ENCODE results near the gene ZNF79.

Gene ZNF79

GRCh38 chr9:127423934-127424675 is at the start of gene ZNF79:
Gene ZNF79 (plus strand): TSS chr9:127424382. CDS start chr9:127424788, 406 bp downstream.
- peak; percentile 77 for DNase-seq (ENCODE audit: extremely low read depth, low read depth)
- TF ChIP-seq CTCF (IDR thresholded peaks at IDR 0.05; ENCODE audit: low read depth, low read length, missing control alignments), result no peak
- H3K4me3 ChIP-seq (replicated peaks; ENCODE audit: low read depth, low read length), result peak within 1 kb of the TSS; percentile 94

GRCh38 chr9:127380479-127380878 is 43.7 kb upstream of the ZNF79 start:
- no peak for TF ChIP-seq CTCF (IDR thresholded peaks at IDR 0.05; ENCODE audit: low read depth, low read length, missing control alignments)
- DNase-seq (ENCODE audit: extremely low read depth, low read depth), result no peak
- H3K4me3 ChIP-seq (replicated peaks; ENCODE audit: low read depth, low read length), result no peak overlapping the region

- no peak overlapping the region for H3K4me3 ChIP-seq (replicated peaks; ENCODE audit: low read depth, low read length)
- no peak for DNase-seq (ENCODE audit: extremely low read depth, low read depth)
- TF ChIP-seq CTCF (IDR thresholded peaks at IDR 0.05; ENCODE audit: low read depth, low read length, missing control alignments), result no peak
Observed at GRCh38 chr9:127382541-127382940, 41.6 kb upstream of the ZNF79 start.

GRCh38 chr9:127384016-127384730 is 40.0 kb upstream of the ZNF79 start:
- H3K4me3 ChIP-seq (replicated peaks; ENCODE audit: low read depth, low read length), result no peak overlapping the region
- TF ChIP-seq CTCF (IDR thresholded peaks at IDR 0.05; ENCODE audit: low read depth, low read length, missing control alignments), result no peak
- no peak for DNase-seq (ENCODE audit: extremely low read depth, low read depth)

- no peak for TF ChIP-seq CTCF (IDR thresholded peaks at IDR 0.05; ENCODE audit: low read depth, low read length, missing control alignments)
- H3K4me3 ChIP-seq (replicated peaks; ENCODE audit: low read depth, low read length), result no peak overlapping the region
- no peak for DNase-seq (ENCODE audit: extremely low read depth, low read depth)
Observed at GRCh38 chr9:127384901-127385300, 39.3 kb upstream of the ZNF79 start.

GRCh38 chr9:127386249-127386648 is 37.9 kb upstream of the ZNF79 start:
- DNase-seq (ENCODE audit: extremely low read depth, low read depth), result no peak
- no peak for TF ChIP-seq CTCF (IDR thresholded peaks at IDR 0.05; ENCODE audit: low read depth, low read length, missing control alignments)
- no peak overlapping the region for H3K4me3 ChIP-seq (replicated peaks; ENCODE audit: low read depth, low read length)
